ENCODE results near the gene PLP2. TPM values are rescaled to one million over a fixed set of nuclear protein-coding genes. Genes with fewer than 3 reads are reported as not detected.

Gene PLP2
- total RNA-seq, 1 donor from 2014 or later: 51.6 TPM

GRCh38 chrX:49161632-49162031 is 10.1 kb upstream of the PLP2 start:
- Histone ChIP-seq H3K36me3 (no peaks in the 10 kb centered on the region), H3K9me3 (no peaks in the 10 kb centered on the region), H3K4me3 (no peak overlapping the region), H3K27ac (no peak overlapping the region), H3K27me3 (no peaks in the 10 kb centered on the region), H3K4me1 (no peaks in the 10 kb centered on the region)
- TF ChIP-seq CTCF (IDR thresholded peaks at IDR 0.05): no peak
- intact Hi-C loops (cut with DNase I): loop anchor here (2.0 to 10.0 kb wide), 2 partner anchors 107 to 247 kb away; partner anchors contain the start of genes PIM2, PPP1R3F and SLC35A2
- DNase-seq (ENCODE audit: low spot score in 2 of 2): no peak

- Histone ChIP-seq H3K9me3 (no peaks in the 10 kb centered on the region), H3K36me3 (no peaks in the 10 kb centered on the region), H3K27ac (peak within 1 kb of the TSS; percentile 88 to 91), H3K4me1 (no peaks in the 10 kb centered on the region), H3K27me3 (no peaks in the 10 kb centered on the region), H3K4me3 (peak within 1 kb of the TSS; percentile 30 to 64)
- no peak for TF ChIP-seq CTCF (IDR thresholded peaks at IDR 0.05)
- intact Hi-C loops (cut with DNase I): loop anchor here (2.0 to 10.0 kb wide), 2 partner anchors 106 to 248 kb away; partner anchors contain the start of genes PIM2, PPP1R3F and SLC35A2
- no peak for DNase-seq (ENCODE audit: low spot score in 2 of 2)
Observed at GRCh38 chrX:49162620-49163019, 9.1 kb upstream of the PLP2 start, which contains the start of gene MAGIX. Gene MAGIX (plus strand): TSS chrX:49162758. CDS start chrX:49162890, 132 bp downstream.

- Histone ChIP-seq H3K4me1 (peaks cover 0 to 4% of the 10 kb centered on the region in 2 donors), H3K4me3 (peak overlapping the region; percentile 30 to 64), H3K36me3 (no peaks in the 10 kb centered on the region), H3K27me3 (no peaks in the 10 kb centered on the region), H3K9me3 (no peaks in the 10 kb centered on the region), H3K27ac (peak overlapping the region; percentile 88 to 91)
- intact Hi-C loops (cut with DNase I): loop anchor here (2.0 to 10.0 kb wide), 2 partner anchors 105 to 249 kb away; partner anchors contain the start of genes PIM2, PPP1R3F and SLC35A2
- peak; percentile 65 to 92 for DNase-seq (ENCODE audit: low spot score in 2 of 2)
- TF ChIP-seq CTCF (IDR thresholded peaks at IDR 0.05): peak; percentile 28 to 96 (median 51)
Observed at GRCh38 chrX:49163555-49164419, 7.9 kb upstream of the PLP2 start.

DNA sequence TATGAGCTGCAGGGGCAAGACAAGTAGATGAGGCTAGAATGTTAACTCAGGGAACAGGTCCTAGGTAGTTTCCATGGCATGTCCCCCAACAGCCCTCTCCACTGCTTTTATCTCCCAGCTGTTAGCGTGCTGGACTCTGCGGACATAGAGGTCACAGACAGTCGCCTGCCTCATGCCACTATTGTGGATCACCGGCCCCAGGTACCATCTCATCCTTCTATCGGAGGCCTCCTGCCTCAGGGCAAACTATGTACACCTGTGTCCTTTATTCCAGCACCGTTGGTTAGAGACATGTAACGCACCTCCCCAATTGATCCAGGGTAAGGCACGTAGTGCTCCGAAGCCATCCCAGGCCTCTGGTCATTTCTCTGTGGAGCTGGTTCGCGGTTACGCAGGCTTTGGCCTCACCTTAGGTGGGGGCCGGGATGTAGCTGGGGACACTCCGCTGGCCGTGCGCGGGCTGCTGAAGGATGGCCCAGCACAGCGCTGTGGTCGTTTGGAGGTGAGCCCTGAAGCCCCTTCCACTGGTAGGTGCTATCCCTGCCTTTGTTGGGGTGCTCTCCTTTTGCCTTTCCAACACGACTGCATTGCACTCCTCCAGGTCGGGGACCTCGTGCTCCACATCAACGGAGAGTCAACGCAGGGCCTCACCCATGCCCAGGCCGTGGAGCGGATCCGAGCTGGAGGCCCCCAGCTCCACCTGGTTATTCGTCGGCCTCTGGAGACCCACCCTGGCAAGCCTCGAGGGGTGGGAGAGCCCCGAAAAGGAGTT is 6.9 kb upstream of the PLP2 start:
- Histone ChIP-seq H3K27me3 (no peaks in the 10 kb centered on the region), H3K4me1 (peaks cover 0 to 4% of the 10 kb centered on the region in 2 donors), H3K27ac (peak overlapping the region; percentile 88 to 91), H3K9me3 (no peaks in the 10 kb centered on the region), H3K36me3 (no peaks in the 10 kb centered on the region), H3K4me3 (no peak overlapping the region)
- intact Hi-C loops (cut with DNase I): loop anchor here (10.0 kb wide), 1 partner anchor 250 kb away; the partner anchor contains the start of genes PIM2 and SLC35A2
- TF ChIP-seq CTCF (IDR thresholded peaks at IDR 0.05): no peak
- no peak for DNase-seq (ENCODE audit: low spot score in 2 of 2)
